Measurements from ENCODE around the gene KCNJ3. TPM values are rescaled to one million over a fixed set of nuclear protein-coding genes. Genes with fewer than 3 reads are reported as not detected.

The KCNJ3 gene
- total and polyA plus RNA-seq, 2 of the 13 experiments (the other 11 are each of a cell fraction or from before 2014, with no cell fraction given): not detected

DNA sequence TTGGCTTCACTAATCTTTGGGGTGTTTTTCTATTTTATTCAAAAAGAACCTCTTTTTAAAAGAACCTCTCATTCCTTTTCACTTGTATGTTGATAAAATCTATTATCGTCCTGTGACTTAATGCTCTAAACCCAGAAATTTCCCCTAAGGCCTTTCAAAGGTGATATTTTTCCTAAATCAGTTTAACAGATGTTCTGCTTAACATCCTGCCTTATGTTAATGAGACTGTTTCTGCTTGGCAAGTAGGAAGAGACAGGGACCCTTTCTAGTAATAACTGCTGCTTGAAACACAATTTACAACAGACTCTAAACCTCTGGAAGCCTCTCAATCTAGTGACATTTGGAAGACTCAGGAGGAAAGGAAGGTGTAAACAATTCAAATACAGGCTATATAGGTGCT, 128.8 kb downstream of the KCNJ3 start:
- TF ChIP-seq ZBTB38 (CRISPR knock-in tag; IDR thresholded peaks at IDR 0.05): no peak
- no peak for TF ChIP-seq PRDM15 (CRISPR knock-in tag; IDR thresholded peaks at IDR 0.05)
- no peak for TF ChIP-seq ARID5B (CRISPR knock-in tag; IDR thresholded peaks at IDR 0.05)
- TF ChIP-seq ZNF749 (CRISPR knock-in tag; IDR thresholded peaks at IDR 0.05; ENCODE audit: borderline replicate concordance): no peak
- ATAC-seq (no peak), FAIRE-seq (no peak), DNase-seq (ENCODE audit: low spot score) (no peak)
- no TSS peak for BruUV-seq (replicated peaks)
- Histone ChIP-seq H3K9ac (ENCODE audit: insufficient read depth, low read depth, low read length) (no peak overlapping the region), H3K4me1 (ENCODE audit: insufficient read depth, low read length) (no peaks in the 10 kb centered on the region), H3K4me2 (ENCODE audit: low read depth, low read length) (no peak overlapping the region), H2AFZ (ENCODE audit: low read length) (no peak overlapping the region), H3K9me3 (ENCODE audit: low read length) (no peaks in the 10 kb centered on the region), H3K4me3 (replicated peaks in 1 of 3; ENCODE audit: insufficient read depth in 1 of 3, low read depth in 2 of 3, low read length in 3 of 3) (no peak overlapping the region), H3K27ac (ENCODE audit: extremely low read length, insufficient read depth, low read length) (no peak overlapping the region), H4K20me1 (ENCODE audit: insufficient read depth, low read length) (no peaks in the 10 kb centered on the region), H3K27me3 (ENCODE audit: control insufficient read depth in 1 of 2, insufficient read depth in 2 of 2, low read length in 2 of 2) (no peaks in the 10 kb centered on the region), H3K36me3 (replicated peaks in 1 of 2; ENCODE audit: control insufficient read depth in 1 of 2, insufficient read depth in 2 of 2, low read length in 2 of 2) (no peaks in the 10 kb centered on the region), H3K79me2 (ENCODE audit: insufficient read depth, low read length) (no peaks in the 10 kb centered on the region)
- 9% methylated on average over 1 of the region's 1 CpG for WGBS (ENCODE audit: low lambda C conversion rate)
- intact Hi-C loops (cut with micrococcal nuclease; ENCODE audit: unreplicated experiment) (no loop called here), in situ Hi-C loops (cut with HindIII; ENCODE audit: extremely low pct_ligation_motif_present, low pct_unique_long_range_greater_than_20kb) (no loop called here)
- ChIA-PET CTCF (ENCODE audit: low intra/inter-chr PET ratio, low total read pairs) (no interaction called here), POLR2A (no interaction called here)
